Stimulated activated naive B cell treated with anti-CD40 and anti-IgM and Interleukin-4, amounts not matched to agents 10 μg/mL and 1 μg/mL and 100 μg/mL, for 72 hours (primary cell): Measurements from ENCODE around the gene DNM1L.
A peak's percentile ranks its signal among the peaks of the same experiment; 100 is the strongest.

Source experiments
- ATAC-seq, 2 donors: fragments of 150-1000 bp; cut with Tn5 transposase; replicated peaks; 2 replicates each; pipeline ENCODE4 v1.10.0; 2021; ENCODE audit warnings: moderate library complexity in 1 of 2
- DNase-seq: peaks from one replicate; pipeline ENCODE4 v3.0.0; 2021
- H3K27ac Mint-ChIP-seq: one replicate; pipeline ENCODE4 v1.8.0; 2022; ENCODE audit warnings: mild to moderate bottlenecking, mixed read lengths
- H3K27me3 Mint-ChIP-seq, 2 donors: one replicate each; pipeline ENCODE4 v1.8.0; 2022; ENCODE audit warnings: mixed read lengths in 2 of 2
- H3K36me3 Mint-ChIP-seq, 2 donors: one replicate each; pipeline ENCODE4 v1.8.0; 2022; ENCODE audit warnings: mixed read lengths in 2 of 2, mild to moderate bottlenecking in 1 of 2
- H3K4me1 Mint-ChIP-seq, 2 donors: one replicate each; pipeline ENCODE4 v1.8.0; 2022; ENCODE audit warnings: mixed read lengths in 2 of 2, mild to moderate bottlenecking in 1 of 2
- H3K4me3 Mint-ChIP-seq, 2 donors: one replicate each; pipeline ENCODE4 v1.8.0; 2022; ENCODE audit warnings: mild to moderate bottlenecking in 2 of 2, mixed read lengths in 2 of 2, moderate library complexity in 1 of 2
- H3K9me3 Mint-ChIP-seq, 2 donors: one replicate each; pipeline ENCODE4 v1.8.0; 2022; ENCODE audit warnings: mixed read lengths in 2 of 2, mild to moderate bottlenecking in 1 of 2

The DNM1L gene

DNA sequence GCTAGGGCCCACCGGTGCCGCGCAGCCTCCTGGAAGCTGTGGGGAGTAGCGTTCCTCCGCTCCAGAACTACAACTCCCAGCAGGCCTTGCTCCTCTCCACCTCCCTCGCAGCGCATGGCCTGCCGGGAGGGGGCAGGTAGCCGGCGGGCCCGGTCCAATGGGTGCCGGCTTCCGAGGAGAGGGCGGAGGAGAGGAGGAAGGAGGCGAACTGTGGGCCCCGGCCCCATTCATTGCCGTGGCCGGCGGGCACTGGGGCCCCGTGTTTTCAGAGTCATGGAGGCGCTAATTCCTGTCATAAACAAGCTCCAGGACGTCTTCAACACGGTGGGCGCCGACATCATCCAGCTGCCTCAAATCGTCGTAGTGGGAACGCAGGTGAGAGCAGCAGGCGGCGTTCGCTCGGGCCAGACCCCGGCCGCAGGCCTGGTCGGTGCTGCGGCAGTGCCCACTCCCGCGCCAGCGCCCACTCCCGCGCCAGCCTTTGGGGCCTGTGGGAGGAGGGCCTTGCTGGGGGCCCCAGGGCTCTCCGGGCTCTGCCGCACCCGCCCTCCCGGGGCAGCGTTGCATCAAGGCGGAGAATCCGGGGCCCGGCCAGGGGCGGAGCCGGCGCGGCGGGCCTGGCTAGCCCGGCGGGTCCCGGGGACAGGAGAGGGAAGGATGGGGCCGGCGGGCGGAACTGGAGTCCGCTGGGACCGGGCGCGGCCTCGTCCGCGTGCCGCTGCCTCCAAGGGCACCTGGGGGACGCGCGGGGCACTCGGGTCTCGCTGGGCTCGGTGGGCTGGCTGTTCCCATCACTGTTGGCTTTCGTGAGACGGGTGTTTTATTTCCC lies at the start of gene DNM1L:
DNM1L (plus strand) TSS at position 211 of the 829 bp plus-strand sequence; CDS start at position 274, 63 bp downstream.
- Mint-ChIP-seq H3K9me3 (no peaks in the 10 kb centered on the region), H3K27ac (peak within 1 kb of the TSS; percentile 97), H3K4me3 (peak within 1 kb of the TSS; percentile 91 to 96), H3K27me3 (no peaks in the 10 kb centered on the region), H3K36me3 (peaks cover 0 to 4% of the 10 kb centered on the region in 2 donors), H3K4me1 (peaks cover 14 to 32% of the 10 kb centered on the region in 2 donors)
- peak; percentile 90 for DNase-seq
- peak; percentile 94 to 95 for ATAC-seq

GRCh38 chr12:32641287-32641901 lies 37.7 kb upstream of the DNM1L start:
- H3K36me3 Mint-ChIP-seq, result peaks cover 4 to 14% of the 10 kb centered on the region in 2 donors
- ATAC-seq, result no peak
- H3K9me3 Mint-ChIP-seq, result peaks cover 0 to 3% of the 10 kb centered on the region in 2 donors
- H3K4me3 Mint-ChIP-seq, result no peak overlapping the region
- H3K27me3 Mint-ChIP-seq, result no peaks in the 10 kb centered on the region
- H3K4me1 Mint-ChIP-seq, result no peaks in the 10 kb centered on the region
- DNase-seq, result no peak
- H3K27ac Mint-ChIP-seq, result no peak overlapping the region

DNA sequence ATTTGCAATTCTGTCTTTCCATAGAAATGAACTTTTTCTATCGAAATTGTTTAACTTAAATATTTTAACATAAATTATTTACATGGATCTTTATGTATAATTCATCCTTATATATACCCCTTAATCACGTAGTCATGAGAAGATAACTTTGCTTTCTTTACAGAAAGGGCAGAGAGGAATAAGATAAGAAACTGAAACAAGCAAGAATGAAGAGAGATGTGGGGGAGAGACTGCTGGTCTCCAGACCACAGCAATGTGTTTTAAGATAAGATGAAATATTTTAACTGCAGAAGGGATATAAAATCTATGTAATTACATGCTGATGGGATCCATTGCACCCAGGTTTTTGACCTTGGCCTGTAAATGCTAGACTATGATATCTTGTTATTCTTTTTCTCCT lies 34.7 kb upstream of the DNM1L start:
- Mint-ChIP-seq H3K9me3 (no peaks in the 10 kb centered on the region), H3K4me1 (no peaks in the 10 kb centered on the region), H3K27ac (no peak overlapping the region), H3K27me3 (no peaks in the 10 kb centered on the region), H3K4me3 (no peak overlapping the region), H3K36me3 (no peaks in the 10 kb centered on the region)
- ATAC-seq, result no peak
- no peak for DNase-seq

GRCh38 chr12:32647275-32647674 lies 31.8 kb upstream of the DNM1L start:
- no peak for DNase-seq

DNA sequence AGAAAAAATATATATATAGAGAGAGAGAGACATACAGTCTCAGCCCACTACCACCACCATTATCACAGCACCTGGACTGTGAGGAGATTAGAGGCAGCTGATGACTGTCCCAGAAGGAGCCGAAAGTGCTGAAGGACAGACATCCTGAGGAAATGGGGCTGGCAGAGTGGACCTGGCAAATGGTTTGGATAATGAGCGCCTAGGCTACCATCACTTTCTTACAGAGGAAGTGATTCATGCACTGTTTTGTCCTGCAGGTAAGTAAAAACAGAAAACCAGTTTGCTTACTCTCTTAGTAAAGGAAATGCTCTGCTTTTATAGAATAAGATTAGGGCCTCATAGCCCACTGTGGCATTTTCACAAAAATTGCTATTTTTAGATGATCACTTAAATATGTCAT lies 28.6 kb upstream of the DNM1L start:
- H3K4me3 Mint-ChIP-seq, result no peak overlapping the region
- ATAC-seq (no peak), DNase-seq (no peak)
- no peaks in the 10 kb centered on the region for H3K36me3 Mint-ChIP-seq
- no peaks in the 10 kb centered on the region for H3K27me3 Mint-ChIP-seq
- H3K4me1 Mint-ChIP-seq, result no peaks in the 10 kb centered on the region
- H3K27ac Mint-ChIP-seq, result no peak overlapping the region
- H3K9me3 Mint-ChIP-seq, result no peaks in the 10 kb centered on the region

More at GRCh38 chr12:32647275-32647674, 31.8 kb upstream of the DNM1L start:
- H3K9me3 Mint-ChIP-seq, result no peaks in the 10 kb centered on the region
- no peak for ATAC-seq
- no peaks in the 10 kb centered on the region for H3K4me1 Mint-ChIP-seq
- no peak overlapping the region for H3K4me3 Mint-ChIP-seq
- no peaks in the 10 kb centered on the region for H3K36me3 Mint-ChIP-seq
- no peak overlapping the region for H3K27ac Mint-ChIP-seq
- H3K27me3 Mint-ChIP-seq, result no peaks in the 10 kb centered on the region

- Mint-ChIP-seq H3K36me3 (no peaks in the 10 kb centered on the region), H3K27me3 (no peaks in the 10 kb centered on the region), H3K9me3 (no peaks in the 10 kb centered on the region), H3K4me1 (no peaks in the 10 kb centered on the region), H3K27ac (no peak overlapping the region), H3K4me3 (no peak overlapping the region)
- no peak for DNase-seq
- no peak for ATAC-seq
These were observed 27.7 kb upstream of the DNM1L start for GRCh38 chr12:32651151-32651955.

DNA sequence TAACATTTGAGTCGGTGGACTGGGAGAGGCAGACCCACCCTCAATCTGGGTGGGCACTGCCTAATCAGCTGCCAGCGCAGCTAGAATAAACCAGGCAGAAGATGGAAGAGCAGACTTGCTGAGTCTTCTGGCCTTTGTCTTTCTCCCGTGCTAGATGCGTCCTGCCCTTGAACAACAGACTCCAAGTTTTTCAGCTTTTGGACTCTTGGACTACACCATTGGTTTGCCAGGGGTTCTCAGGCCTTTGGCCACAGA lies 27.2 kb upstream of the DNM1L start:
- H3K36me3 Mint-ChIP-seq, result no peaks in the 10 kb centered on the region
- H3K9me3 Mint-ChIP-seq, result no peaks in the 10 kb centered on the region
- H3K4me1 Mint-ChIP-seq, result no peaks in the 10 kb centered on the region
- ATAC-seq (no peak), DNase-seq (no peak)
- no peaks in the 10 kb centered on the region for H3K27me3 Mint-ChIP-seq
- H3K4me3 Mint-ChIP-seq, result no peak overlapping the region
- no peak overlapping the region for H3K27ac Mint-ChIP-seq

- ATAC-seq, result no peak
- no peak for DNase-seq
- Mint-ChIP-seq H3K9me3 (no peaks in the 10 kb centered on the region), H3K36me3 (no peaks in the 10 kb centered on the region), H3K27ac (no peak overlapping the region), H3K4me3 (no peak overlapping the region), H3K27me3 (no peaks in the 10 kb centered on the region), H3K4me1 (no peaks in the 10 kb centered on the region)
These were observed 19.1 kb upstream of the DNM1L start for GRCh38 chr12:32659908-32660440.

DNA sequence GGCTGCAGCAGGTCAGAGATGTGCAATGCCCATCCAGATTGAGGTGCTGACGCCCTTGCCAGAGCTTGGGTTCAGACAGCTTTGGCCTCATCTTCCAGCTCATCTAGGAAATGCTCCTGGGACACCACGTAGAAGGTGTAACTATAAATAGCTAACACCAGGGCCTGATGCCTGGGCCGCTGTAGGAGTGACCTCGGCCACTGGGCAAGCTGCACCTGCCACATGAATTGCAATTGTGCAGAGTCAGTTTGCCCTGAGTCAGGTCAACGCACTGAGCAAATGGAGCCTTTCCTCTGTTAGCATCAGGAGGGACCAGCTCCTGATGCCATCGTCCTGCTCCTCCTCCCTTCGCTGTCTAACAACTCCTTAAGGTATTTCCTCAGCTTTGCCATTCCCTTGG lies 17.4 kb upstream of the DNM1L start:
- no peaks in the 10 kb centered on the region for H3K9me3 Mint-ChIP-seq
- no peak overlapping the region for H3K27ac Mint-ChIP-seq
- H3K4me1 Mint-ChIP-seq, result no peaks in the 10 kb centered on the region
- H3K27me3 Mint-ChIP-seq, result no peaks in the 10 kb centered on the region
- H3K4me3 Mint-ChIP-seq, result no peak overlapping the region
- ATAC-seq (no peak), DNase-seq (no peak)
- H3K36me3 Mint-ChIP-seq, result no peaks in the 10 kb centered on the region

DNA sequence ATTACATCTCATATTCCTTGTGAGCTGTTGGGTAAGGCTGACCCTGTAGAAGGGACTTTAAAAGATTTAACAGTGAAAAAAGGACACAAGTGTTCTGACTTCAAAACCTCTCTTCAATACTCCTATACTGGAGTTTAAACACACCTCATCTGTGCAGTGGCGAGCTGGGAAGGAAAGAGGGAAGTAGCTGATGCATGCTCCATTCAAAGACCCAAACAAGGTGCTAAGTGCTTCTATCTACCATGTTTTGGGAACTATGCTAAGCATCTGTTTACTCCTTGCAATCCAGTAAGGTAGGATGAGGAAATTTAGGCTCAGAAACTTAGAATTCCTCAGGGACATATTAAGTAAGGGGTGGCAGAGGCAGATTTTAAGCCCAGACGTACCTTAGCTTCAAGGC lies 16.4 kb upstream of the DNM1L start:
- no peak overlapping the region for H3K4me3 Mint-ChIP-seq
- no peaks in the 10 kb centered on the region for H3K4me1 Mint-ChIP-seq
- no peaks in the 10 kb centered on the region for H3K36me3 Mint-ChIP-seq
- no peaks in the 10 kb centered on the region for H3K9me3 Mint-ChIP-seq
- no peak for ATAC-seq
- H3K27me3 Mint-ChIP-seq, result no peaks in the 10 kb centered on the region
- no peak for DNase-seq
- no peak overlapping the region for H3K27ac Mint-ChIP-seq

DNA sequence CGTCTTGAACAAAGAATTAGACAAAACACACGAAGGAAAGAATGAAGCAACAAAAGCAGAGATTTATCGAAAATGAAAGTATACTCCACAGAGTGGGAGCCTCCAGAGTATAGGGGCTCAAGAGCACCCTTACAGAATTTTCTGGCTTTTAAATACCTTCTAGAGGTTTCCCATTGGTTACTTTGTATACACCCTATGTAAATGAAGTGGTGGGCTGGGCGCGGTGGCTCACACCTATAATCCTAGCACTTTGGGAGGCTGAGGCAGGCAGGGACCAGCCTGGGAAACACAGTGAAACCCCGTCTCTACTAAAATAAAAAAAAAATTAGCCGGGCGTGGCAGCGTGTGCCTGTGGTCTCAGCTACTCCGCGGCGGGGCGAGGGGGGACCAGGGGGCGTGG lies 13.1 kb upstream of the DNM1L start:
- ATAC-seq (no peak), DNase-seq (no peak)
- Mint-ChIP-seq H3K27me3 (no peaks in the 10 kb centered on the region), H3K36me3 (peaks cover 0 to 4% of the 10 kb centered on the region in 2 donors), H3K4me1 (no peaks in the 10 kb centered on the region), H3K9me3 (peaks cover 2 to 7% of the 10 kb centered on the region in 2 donors), H3K27ac (no peak overlapping the region), H3K4me3 (no peak overlapping the region)

GRCh38 chr12:32669584-32669983 lies 9.5 kb upstream of the DNM1L start:
- Mint-ChIP-seq H3K27ac (no peak overlapping the region), H3K27me3 (no peaks in the 10 kb centered on the region), H3K36me3 (peaks cover 0 to 4% of the 10 kb centered on the region in 2 donors), H3K9me3 (peaks cover 2 to 7% of the 10 kb centered on the region in 2 donors), H3K4me3 (no peak overlapping the region), H3K4me1 (peaks cover 6 to 11% of the 10 kb centered on the region in 2 donors)
- DNase-seq, result no peak
- no peak for ATAC-seq

GRCh38 chr12:32671930-32672780 lies 6.9 kb upstream of the DNM1L start:
- no peak for ATAC-seq

DNA sequence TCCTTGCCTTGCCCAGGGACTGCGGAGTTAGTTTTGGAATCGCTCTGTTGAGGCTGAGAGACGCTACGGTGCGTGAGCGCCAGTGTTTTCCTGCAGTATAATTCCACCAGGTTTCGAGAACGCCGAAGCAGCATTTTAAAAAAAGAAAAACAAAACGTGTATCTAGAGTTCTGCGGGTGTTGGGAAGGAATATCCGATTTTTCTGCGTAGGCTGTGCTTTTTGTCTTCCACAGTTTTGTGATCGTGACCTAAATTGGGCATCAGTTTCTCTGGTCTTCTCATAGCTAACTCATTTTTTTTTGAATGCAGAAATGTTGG lies 778 bp downstream of the DNM1L start:
- DNase-seq (no peak), ATAC-seq (no peak)
- H3K4me3 Mint-ChIP-seq, result peak overlapping the region; percentile 91 to 96
- H3K9me3 Mint-ChIP-seq, result no peaks in the 10 kb centered on the region
- no peaks in the 10 kb centered on the region for H3K27me3 Mint-ChIP-seq
- peak overlapping the region; percentile 91 for H3K27ac Mint-ChIP-seq
- peaks cover under 1 to 5% of the 10 kb centered on the region in 2 donors for H3K36me3 Mint-ChIP-seq
- H3K4me1 Mint-ChIP-seq, result peaks cover 13 to 27% of the 10 kb centered on the region in 2 donors

More at GRCh38 chr12:32671930-32672780, 6.9 kb upstream of the DNM1L start:
- Mint-ChIP-seq H3K27me3 (no peaks in the 10 kb centered on the region), H3K36me3 (peaks cover 0 to 4% of the 10 kb centered on the region in 2 donors), H3K4me3 (no peak overlapping the region), H3K9me3 (peaks cover 2 to 7% of the 10 kb centered on the region in 2 donors), H3K27ac (no peak overlapping the region), H3K4me1 (peaks cover 9 to 20% of the 10 kb centered on the region in 2 donors)
- peak; percentile 8 for DNase-seq
